H9 (cell line): Measurements from ENCODE around the gene TMEM132D. TPM values are rescaled to one million over a fixed set of nuclear protein-coding genes. Genes with fewer than 3 reads are reported as not detected.

Experiments
- DNase-seq: peaks from one replicate; pipeline ENCODE4 v3.0.0-alpha.2; 2017
- H2AFZ ChIP-seq: one replicate; pipeline ENCODE4 v1.6.1; 2013; ENCODE audit warnings: mild to moderate bottlenecking, low read length, control low read depth, moderate library complexity
- H2AK5ac ChIP-seq: 2 replicates; pipeline ENCODE4 v1.6.1; 2013; ENCODE audit warnings: low read length, control low read depth, mixed read lengths; ENCODE audit not compliant: insufficient read length
- H2BK120ac ChIP-seq: one replicate; pipeline ENCODE4 v1.6.1; 2013; ENCODE audit warnings: low read depth, mild to moderate bottlenecking, low read length, control low read depth, inconsistent platforms; ENCODE audit not compliant: poor library complexity, severe bottlenecking
- H2BK12ac ChIP-seq: 2 replicates; pipeline ENCODE4 v1.6.1; 2013; ENCODE audit warnings: low read length, control low read depth, mixed read lengths, low read depth; ENCODE audit not compliant: insufficient read length
- H2BK15ac ChIP-seq: 2 replicates; pipeline ENCODE4 v1.6.1; 2013; ENCODE audit warnings: low read depth, low read length, control low read depth
- H2BK20ac ChIP-seq: one replicate; pipeline ENCODE4 v1.6.1; 2013; ENCODE audit warnings: low read depth, mild to moderate bottlenecking, low read length, control low read depth, inconsistent platforms; ENCODE audit not compliant: poor library complexity, severe bottlenecking
- H2BK5ac ChIP-seq: 2 replicates; pipeline ENCODE4 v1.6.1; 2013; ENCODE audit warnings: low read length, control low read depth, mixed read lengths; ENCODE audit not compliant: insufficient read length
- H3K14ac ChIP-seq: 2 replicates; pipeline ENCODE4 v1.6.1; 2013; ENCODE audit warnings: low read length, control low read depth; ENCODE audit not compliant: insufficient read depth
- H3K18ac ChIP-seq: 2 replicates; pipeline ENCODE4 v1.6.1; 2013; ENCODE audit warnings: low read depth, mild to moderate bottlenecking, mixed read lengths, low read length, control low read depth; ENCODE audit not compliant: insufficient read length
- H3K23ac ChIP-seq: 2 replicates; pipeline ENCODE4 v1.6.1; 2013; ENCODE audit warnings: low read length, control low read depth, mixed read lengths, low read depth; ENCODE audit not compliant: insufficient read length
- H3K23me2 ChIP-seq: 2 replicates; pipeline ENCODE4 v1.6.1; 2013; ENCODE audit warnings: low read depth, mild to moderate bottlenecking, mixed read lengths, low read length, control low read depth; ENCODE audit not compliant: insufficient read length, poor library complexity, severe bottlenecking
- H3K27ac ChIP-seq: 2 replicates; pipeline ENCODE4 v1.5.1; 2013; ENCODE audit warnings: low read length, control low read depth, mixed read lengths, low read depth; ENCODE audit not compliant: insufficient read length
- H3K27me3 ChIP-seq: 2 replicates; pipeline ENCODE4 v1.6.1; 2013; ENCODE audit warnings: low read length, control low read depth, inconsistent platforms; ENCODE audit not compliant: insufficient read depth
- H3K4ac ChIP-seq: 2 replicates; pipeline ENCODE4 v1.6.1; 2013; ENCODE audit warnings: low read depth, mild to moderate bottlenecking, control low read depth, inconsistent platforms, low read length, moderate library complexity
- H3K4me1 ChIP-seq: 2 replicates; pipeline ENCODE4 v1.6.1; 2013; ENCODE audit warnings: low read length, control low read depth, inconsistent platforms; ENCODE audit not compliant: insufficient read depth
- H3K4me2 ChIP-seq: 2 replicates; pipeline ENCODE4 v1.6.1; 2013; ENCODE audit warnings: low read length, control low read depth, mixed read lengths; ENCODE audit not compliant: insufficient read length, insufficient read depth
- H3K56ac ChIP-seq: 2 replicates; pipeline ENCODE4 v1.6.1; 2013; ENCODE audit warnings: low read depth, mild to moderate bottlenecking, mixed read lengths, low read length, control low read depth; ENCODE audit not compliant: insufficient read length
- H3K79me1 ChIP-seq: 2 replicates; pipeline ENCODE4 v1.6.1; 2013; ENCODE audit warnings: low read depth, mild to moderate bottlenecking, moderate library complexity, low read length, control low read depth, inconsistent platforms; ENCODE audit not compliant: insufficient read depth, poor library complexity, severe bottlenecking
- H3K79me2 ChIP-seq: 2 replicates; pipeline ENCODE4 v1.6.1; 2013; ENCODE audit warnings: low read length, control low read depth, inconsistent platforms; ENCODE audit not compliant: insufficient read depth
- H3K9ac ChIP-seq: 2 replicates; pipeline ENCODE4 v1.6.1; 2013; ENCODE audit warnings: low read length, control low read depth, mixed read lengths; ENCODE audit not compliant: insufficient read length; ENCODE audit errors: extremely low read depth
- H3K9me3 ChIP-seq: one replicate; pipeline ENCODE4 v1.6.1; 2013; ENCODE audit warnings: low read depth, low read length, inconsistent platforms; ENCODE audit not compliant: control insufficient read depth
- H3T11ph ChIP-seq: one replicate; pipeline ENCODE4 v1.6.1; 2013; ENCODE audit warnings: mild to moderate bottlenecking, low read length, control low read depth, inconsistent platforms
- H4K20me1 ChIP-seq: one replicate; pipeline ENCODE4 v1.6.1; 2013; ENCODE audit not compliant: control insufficient read depth, insufficient read length, insufficient read depth
- H4K5ac ChIP-seq: 2 replicates; pipeline ENCODE4 v1.6.1; 2013; ENCODE audit warnings: low read depth, mild to moderate bottlenecking, mixed read lengths, low read length, control low read depth; ENCODE audit not compliant: insufficient read length
- H4K8ac ChIP-seq: replicated peaks from 2 replicates; pipeline ENCODE4 v1.6.1; 2013; ENCODE audit warnings: low read length, control low read depth, mixed read lengths, low read depth; ENCODE audit not compliant: insufficient read length
- H4K91ac ChIP-seq: 2 replicates; pipeline ENCODE4 v1.6.1; 2013; ENCODE audit warnings: low read depth, mild to moderate bottlenecking, moderate library complexity, mixed read lengths, low read length, control low read depth; ENCODE audit not compliant: insufficient read length
- H3K27ac Mint-ChIP-seq, 3 experiments: 2 replicates in 2 of 3; 3 replicates in 1 of 3; pipeline ENCODE4 v1.8.0; 2020 to 2021; ENCODE audit warnings: mixed read lengths in 3 of 3, mild to moderate bottlenecking in 1 of 3, moderate library complexity in 1 of 3
- H3K27me3 Mint-ChIP-seq: 2 replicates; pipeline ENCODE4 v1.8.0; 2021; ENCODE audit warnings: low read depth, mild to moderate bottlenecking, moderate library complexity, mixed read lengths
- H3K36me3 Mint-ChIP-seq, 3 experiments: 2 replicates in 2 of 3; 3 replicates in 1 of 3; pipeline ENCODE4 v1.8.0; 2020 to 2021; ENCODE audit warnings: low read depth in 3 of 3, mixed read lengths in 3 of 3; ENCODE audit not compliant: insufficient read depth in 1 of 3
- H3K4me1 Mint-ChIP-seq, 2 experiments: 2 replicates each; pipeline ENCODE4 v1.8.0; 2020; ENCODE audit warnings: mixed read lengths in 2 of 2
- H3K4me3 Mint-ChIP-seq, 2 experiments: 2 replicates in 1 of 2; 3 replicates in 1 of 2; pipeline ENCODE4 v1.8.0; 2020 to 2021; ENCODE audit warnings: mild to moderate bottlenecking in 2 of 2, mixed read lengths in 2 of 2, moderate library complexity in 1 of 2
- H3K9me3 Mint-ChIP-seq, 2 experiments: 2 replicates in 1 of 2; 3 replicates in 1 of 2; pipeline ENCODE4 v1.8.0; 2020; ENCODE audit warnings: mild to moderate bottlenecking in 2 of 2, mixed read lengths in 2 of 2, moderate library complexity in 1 of 2
- WGBS: extraction: QIAGEN DNeasy Blood & Tissue Kit; methylation state at CpG from one replicate; pipeline ENCODE4 v1.1.7; 2013; ENCODE audit warnings: missing lambda C conversion rate, low lambda C conversion rate, mixed read lengths; ENCODE audit not compliant: insufficient read length; ENCODE audit errors: extremely low coverage; 5-methylcytosine and 5-hydroxymethylcytosine counted together
- total RNA-seq: library from RNA; stranded (reverse); gene quantifications from 2 replicates; pipeline ENCODE4 v1.2.1, GENCODE V29; 2021
- TF ChIP-seq, protein P1 (sequence below): fragments of 200-600 bp; sonication (generic); conservative IDR thresholded peaks from 3 replicates; pipeline ENCODE4 v1.8.0; 2021; ENCODE audit warnings: antibody characterized with exemption, mild to moderate bottlenecking

Gene TMEM132D
- total RNA-seq, 1 experiment from 2014 or later, result 6.1 TPM

GRCh38 chr12:129383956-129384355 is 519.9 kb downstream of the TMEM132D start:
- Histone ChIP-seq H2AK5ac (no peak overlapping the region), H3K14ac (no peak overlapping the region), H2BK15ac (no peak overlapping the region), H2BK20ac (no peak overlapping the region), H2BK120ac (no peak overlapping the region), H3K27ac (no peak overlapping the region), H3K4me2 (no peak overlapping the region), H3K79me2 (no peaks in the 10 kb centered on the region), H4K91ac (no peak overlapping the region), H3K18ac (no peak overlapping the region), H2BK5ac (no peak overlapping the region), H2BK12ac (no peak overlapping the region), H4K20me1 (no peaks in the 10 kb centered on the region), H3K79me1 (no peaks in the 10 kb centered on the region), H3K4ac (no peak overlapping the region), H3K23ac (no peak overlapping the region), H3K56ac (no peak overlapping the region), H3K9me3 (no peaks in the 10 kb centered on the region), H2AFZ (no peak overlapping the region), H3K23me2 (no peaks in the 10 kb centered on the region), H3K4me1 (peaks cover 4% of the 10 kb centered on the region; the same call in 1 of the 2 replicates), H4K5ac (no peak overlapping the region), H4K8ac (no peak overlapping the region), H3T11ph (no peak overlapping the region), H3K27me3 (no peaks in the 10 kb centered on the region), H3K9ac (no peak overlapping the region)
- H3K27me3 Mint-ChIP-seq, result no peaks in the 10 kb centered on the region; the same call in 1 of the 2 replicates
- no peak overlapping the region; a peak in 1 of 7 replicates for H3K27ac Mint-ChIP-seq
- TF ChIP-seq, protein P1, sequence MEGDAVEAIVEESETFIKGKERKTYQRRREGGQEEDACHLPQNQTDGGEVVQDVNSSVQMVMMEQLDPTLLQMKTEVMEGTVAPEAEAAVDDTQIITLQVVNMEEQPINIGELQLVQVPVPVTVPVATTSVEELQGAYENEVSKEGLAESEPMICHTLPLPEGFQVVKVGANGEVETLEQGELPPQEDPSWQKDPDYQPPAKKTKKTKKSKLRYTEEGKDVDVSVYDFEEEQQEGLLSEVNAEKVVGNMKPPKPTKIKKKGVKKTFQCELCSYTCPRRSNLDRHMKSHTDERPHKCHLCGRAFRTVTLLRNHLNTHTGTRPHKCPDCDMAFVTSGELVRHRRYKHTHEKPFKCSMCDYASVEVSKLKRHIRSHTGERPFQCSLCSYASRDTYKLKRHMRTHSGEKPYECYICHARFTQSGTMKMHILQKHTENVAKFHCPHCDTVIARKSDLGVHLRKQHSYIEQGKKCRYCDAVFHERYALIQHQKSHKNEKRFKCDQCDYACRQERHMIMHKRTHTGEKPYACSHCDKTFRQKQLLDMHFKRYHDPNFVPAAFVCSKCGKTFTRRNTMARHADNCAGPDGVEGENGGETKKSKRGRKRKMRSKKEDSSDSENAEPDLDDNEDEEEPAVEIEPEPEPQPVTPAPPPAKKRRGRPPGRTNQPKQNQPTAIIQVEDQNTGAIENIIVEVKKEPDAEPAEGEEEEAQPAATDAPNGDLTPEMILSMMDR, result no peak
- no peak overlapping the region for H3K4me3 Mint-ChIP-seq
- H3K9me3 Mint-ChIP-seq, result no peaks in the 10 kb centered on the region
- no peaks in the 10 kb centered on the region for H3K36me3 Mint-ChIP-seq
- DNase-seq, result no peak
- H3K4me1 Mint-ChIP-seq, result peaks cover 8 to 9% of the 10 kb centered on the region in 2 experiments; a peak in 3 of 4 replicates
- no CpG with 5 or more reads among the region's 9 CpGs for WGBS
